Parathyroid adenoma (tissue), 2 donors: ENCODE data around the gene TNK2.

Experiments
- H2AFZ ChIP-seq: fragments of 300-600 bp; sonication (generic); one replicate; pipeline ENCODE4 v1.7.0; 2017; ENCODE audit warnings: antibody characterized with exemption, mild to moderate bottlenecking
- H3K27ac ChIP-seq: fragments of 300-600 bp; sonication (generic); one replicate; pipeline ENCODE4 v1.7.0; 2017
- H3K27me3 ChIP-seq: fragments of 300-600 bp; sonication (generic); one replicate; pipeline ENCODE4 v1.7.0; 2017; ENCODE audit warnings: low read length; ENCODE audit not compliant: control insufficient read depth, insufficient read depth
- H3K36me3 ChIP-seq: fragments of 300-600 bp; sonication (generic); one replicate; pipeline ENCODE4 v1.7.0; 2017; ENCODE audit warnings: low read length; ENCODE audit not compliant: control insufficient read depth, insufficient read depth
- H3K4me1 ChIP-seq: fragments of 300-600 bp; sonication (generic); one replicate; pipeline ENCODE4 v1.7.0; 2017; ENCODE audit warnings: control low read depth
- H3K4me2 ChIP-seq: fragments of 300-600 bp; sonication (generic); one replicate; pipeline ENCODE4 v1.7.0; 2017; ENCODE audit warnings: low read length
- H3K4me3 ChIP-seq: fragments of 300-600 bp; sonication (generic); one replicate; pipeline ENCODE4 v1.7.0; 2017; ENCODE audit warnings: low read depth, low read length
- H3K79me2 ChIP-seq: fragments of 300-600 bp; sonication (generic); one replicate; pipeline ENCODE4 v1.7.0; 2017; ENCODE audit warnings: control low read depth
- H3K9ac ChIP-seq: fragments of 300-600 bp; sonication (generic); one replicate; pipeline ENCODE4 v1.7.0; 2017; ENCODE audit warnings: mild to moderate bottlenecking
- H3K9me3 ChIP-seq: fragments of 300-600 bp; sonication (generic); one replicate; pipeline ENCODE4 v1.7.0; 2017; ENCODE audit warnings: low read length; ENCODE audit not compliant: control insufficient read depth
- TF ChIP-seq, protein P1 (sequence below): fragments of 300-600 bp; sonication (generic); IDR thresholded peaks from one replicate; pipeline ENCODE4 v1.7.0; 2017; ENCODE audit warnings: antibody characterized with exemption, mild to moderate bottlenecking
- donor health status: primary hyperparathyroidism.

TNK2 gene

DNA sequence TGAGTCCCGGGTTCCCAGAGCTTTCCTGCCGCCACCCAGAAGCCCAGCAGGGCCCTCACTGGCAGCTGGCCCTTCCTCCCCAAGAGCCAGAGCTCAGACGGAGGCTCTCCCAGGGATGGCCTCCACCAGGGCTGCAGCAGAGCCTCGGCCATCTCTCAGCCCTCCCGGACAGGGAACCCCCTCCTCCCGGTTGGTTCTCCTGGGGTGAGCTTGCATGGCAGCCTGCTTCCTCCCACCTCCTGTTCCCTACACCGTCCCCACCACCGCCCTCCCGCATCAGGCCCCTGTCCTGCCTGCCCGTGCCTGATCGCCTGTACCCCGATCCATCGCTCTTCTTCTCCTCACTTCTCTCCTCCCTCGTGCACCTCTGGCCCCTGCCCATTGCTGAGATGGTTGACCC is 72.6 kb downstream of the TNK2 start:
- Histone ChIP-seq H3K27ac (no peak overlapping the region), H3K9me3 (no peaks in the 10 kb centered on the region)
- TF ChIP-seq, protein P1, sequence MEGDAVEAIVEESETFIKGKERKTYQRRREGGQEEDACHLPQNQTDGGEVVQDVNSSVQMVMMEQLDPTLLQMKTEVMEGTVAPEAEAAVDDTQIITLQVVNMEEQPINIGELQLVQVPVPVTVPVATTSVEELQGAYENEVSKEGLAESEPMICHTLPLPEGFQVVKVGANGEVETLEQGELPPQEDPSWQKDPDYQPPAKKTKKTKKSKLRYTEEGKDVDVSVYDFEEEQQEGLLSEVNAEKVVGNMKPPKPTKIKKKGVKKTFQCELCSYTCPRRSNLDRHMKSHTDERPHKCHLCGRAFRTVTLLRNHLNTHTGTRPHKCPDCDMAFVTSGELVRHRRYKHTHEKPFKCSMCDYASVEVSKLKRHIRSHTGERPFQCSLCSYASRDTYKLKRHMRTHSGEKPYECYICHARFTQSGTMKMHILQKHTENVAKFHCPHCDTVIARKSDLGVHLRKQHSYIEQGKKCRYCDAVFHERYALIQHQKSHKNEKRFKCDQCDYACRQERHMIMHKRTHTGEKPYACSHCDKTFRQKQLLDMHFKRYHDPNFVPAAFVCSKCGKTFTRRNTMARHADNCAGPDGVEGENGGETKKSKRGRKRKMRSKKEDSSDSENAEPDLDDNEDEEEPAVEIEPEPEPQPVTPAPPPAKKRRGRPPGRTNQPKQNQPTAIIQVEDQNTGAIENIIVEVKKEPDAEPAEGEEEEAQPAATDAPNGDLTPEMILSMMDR: no peak

DNA sequence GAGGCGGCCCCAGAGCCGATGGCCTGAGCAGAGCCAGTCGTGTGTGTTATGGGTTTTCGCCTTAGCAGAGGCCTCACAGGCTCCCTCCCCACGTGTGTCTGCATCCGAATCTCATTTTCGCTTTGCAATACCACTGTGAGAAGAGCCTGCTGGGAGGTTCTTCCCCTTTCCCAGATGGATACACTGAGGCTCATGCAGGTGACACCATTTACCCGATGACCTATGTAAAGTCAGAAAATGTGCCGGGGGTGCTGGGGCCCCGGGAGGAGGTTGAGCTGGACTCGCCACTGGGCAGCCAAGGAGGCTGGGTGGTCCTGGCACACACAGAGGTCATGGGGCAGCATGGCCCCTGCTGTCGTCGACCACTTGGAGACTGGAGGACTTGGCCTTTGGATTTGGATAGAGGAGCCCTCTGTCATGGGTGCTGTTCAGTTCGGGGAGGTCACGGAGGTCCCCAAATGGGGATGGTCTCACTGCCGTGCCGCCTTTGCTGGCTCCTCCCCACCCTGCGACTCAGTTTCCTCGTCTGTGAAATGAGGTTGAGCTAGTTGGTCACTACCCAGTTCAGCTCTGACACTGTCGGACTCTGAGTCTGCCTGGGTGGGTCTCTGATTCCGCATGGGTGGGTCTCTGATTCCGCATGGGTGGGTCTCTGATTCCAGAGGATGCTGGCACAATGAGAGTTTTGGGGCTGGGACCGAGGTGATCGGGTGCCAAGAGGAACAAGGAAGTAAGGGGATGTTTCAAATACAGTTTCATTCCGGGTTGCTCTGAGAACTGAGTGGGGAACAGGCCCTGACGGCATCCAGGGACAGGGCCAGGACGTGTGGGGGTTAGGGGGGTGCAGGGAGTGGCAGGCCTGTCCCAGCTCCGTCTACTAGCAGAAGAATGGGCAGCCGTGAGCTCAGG is 73.4 kb downstream of the TNK2 start:
- TF ChIP-seq, protein P1: no peak
- no peak overlapping the region for H2AFZ ChIP-seq
- H3K9me3 ChIP-seq: no peaks in the 10 kb centered on the region
- no peak overlapping the region for H3K9ac ChIP-seq
- H3K36me3 ChIP-seq: no peaks in the 10 kb centered on the region
- H3K4me1 ChIP-seq: no peaks in the 10 kb centered on the region
- H3K27ac ChIP-seq: no peak overlapping the region
- H3K27me3 ChIP-seq: no peaks in the 10 kb centered on the region
- no peaks in the 10 kb centered on the region for H3K79me2 ChIP-seq
- no peak overlapping the region for H3K4me3 ChIP-seq
- no peak overlapping the region for H3K4me2 ChIP-seq

More for the DNA sequence above, 72.6 kb downstream of the TNK2 start:
- no peak overlapping the region for H3K4me2 ChIP-seq
- H3K9ac ChIP-seq: no peak overlapping the region
- no peaks in the 10 kb centered on the region for H3K36me3 ChIP-seq
- no peaks in the 10 kb centered on the region for H3K4me1 ChIP-seq
- no peak overlapping the region for H2AFZ ChIP-seq
- H3K79me2 ChIP-seq: no peaks in the 10 kb centered on the region
- H3K4me3 ChIP-seq: no peak overlapping the region
- no peaks in the 10 kb centered on the region for H3K27me3 ChIP-seq

DNA sequence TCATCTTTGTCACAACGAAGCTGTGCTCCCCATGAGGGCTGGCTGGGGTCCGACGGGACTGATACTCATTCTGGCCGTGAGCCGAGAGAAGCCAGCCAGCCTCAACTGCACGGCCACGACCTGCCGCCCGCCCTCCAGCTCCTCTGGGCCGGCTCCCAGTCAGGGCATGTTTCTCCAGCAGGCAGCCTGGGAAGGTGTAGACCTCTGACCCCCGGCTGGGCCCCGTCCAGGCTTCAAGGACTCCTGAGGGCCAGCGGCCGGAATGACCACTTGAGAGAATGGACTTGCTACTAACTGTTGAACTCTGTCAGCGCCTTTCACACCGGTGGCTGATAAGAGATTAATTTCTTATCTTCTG is 78.5 kb downstream of the TNK2 start:
- no peaks in the 10 kb centered on the region for H3K27me3 ChIP-seq
- H3K27ac ChIP-seq: no peak overlapping the region
- H3K4me3 ChIP-seq: no peak overlapping the region
- no peaks in the 10 kb centered on the region for H3K4me1 ChIP-seq
- no peak overlapping the region for H3K9ac ChIP-seq
- H3K4me2 ChIP-seq: no peak overlapping the region
- no peaks in the 10 kb centered on the region for H3K9me3 ChIP-seq
- H2AFZ ChIP-seq: no peak overlapping the region
- H3K36me3 ChIP-seq: no peaks in the 10 kb centered on the region
- TF ChIP-seq, protein P1: no peak
- H3K79me2 ChIP-seq: no peaks in the 10 kb centered on the region

DNA sequence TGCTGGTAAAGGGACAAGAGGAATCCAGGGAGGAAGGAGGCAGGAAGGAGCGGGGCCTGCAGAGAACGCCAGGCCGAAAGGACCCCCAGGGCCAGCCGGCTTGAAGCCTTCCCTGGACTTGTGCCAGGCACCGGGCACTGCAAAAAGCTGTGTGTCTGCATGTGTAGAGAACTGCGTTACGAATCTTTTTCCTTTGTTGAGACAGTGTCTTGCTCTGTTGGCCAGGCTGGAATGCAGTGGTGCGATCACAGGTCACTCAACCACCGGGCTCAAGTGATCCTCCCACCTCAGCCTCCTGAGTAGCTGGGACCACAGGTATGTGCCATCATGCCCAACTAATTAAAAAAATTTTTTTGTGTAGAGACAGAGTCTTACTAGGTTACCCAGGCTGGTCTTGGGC is 79.6 kb downstream of the TNK2 start:
- no peak overlapping the region for H3K9ac ChIP-seq
- H3K4me3 ChIP-seq: no peak overlapping the region
- peaks cover under 1% of the 10 kb centered on the region for H3K4me1 ChIP-seq
- no peaks in the 10 kb centered on the region for H3K36me3 ChIP-seq
- H3K27me3 ChIP-seq: no peaks in the 10 kb centered on the region
- H3K79me2 ChIP-seq: no peaks in the 10 kb centered on the region
- TF ChIP-seq, protein P1: no peak
- H3K27ac ChIP-seq: no peak overlapping the region
- no peak overlapping the region for H3K4me2 ChIP-seq
- no peak overlapping the region for H2AFZ ChIP-seq
- H3K9me3 ChIP-seq: no peaks in the 10 kb centered on the region
